DOHH2 (cell line): Measurements from ENCODE around the gene C1orf174.

ENCODE experiments used
- CTCF ChIP-seq: fragments of 200-600 bp; sonication (generic); IDR thresholded peaks from one replicate; pipeline ENCODE4 v1.5.1; 2014; ENCODE audit warnings: antibody characterized with exemption, mild to moderate bottlenecking, low read depth, low read length; ENCODE audit not compliant: poor library complexity, severe bottlenecking
- EZH2phosphoT487 ChIP-seq: fragments of 200-600 bp; sonication (generic); IDR thresholded peaks from 2 replicates; pipeline ENCODE4 v1.6.1; 2017; ENCODE audit warnings: borderline replicate concordance, mild to moderate bottlenecking, antibody characterized with exemption, low read length, moderate library complexity, mixed read lengths

DNA sequence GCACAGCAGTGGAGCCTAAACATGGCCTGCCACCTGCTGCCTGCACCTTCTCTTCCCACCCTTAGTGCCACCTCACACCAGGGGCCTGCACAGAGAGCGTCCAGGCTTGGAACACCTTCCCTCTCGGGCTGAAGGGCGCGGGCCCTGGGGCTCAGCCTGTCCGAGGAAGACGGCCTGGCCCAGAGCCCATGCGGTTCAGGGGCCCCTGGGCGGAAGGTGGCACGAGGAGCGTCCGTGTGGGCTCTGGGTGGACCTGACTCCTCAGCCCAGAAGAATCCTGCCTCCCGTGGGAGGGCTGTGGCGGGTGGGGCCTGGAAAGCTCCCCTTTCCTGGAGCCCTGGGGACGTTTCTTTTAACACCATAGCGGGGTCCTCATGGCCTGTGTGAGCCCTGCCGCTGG, 23.4 kb downstream of the C1orf174 start:
- TF ChIP-seq CTCF (no peak), EZH2phosphoT487 (no peak)
